DMS114 treated with DMSO at 0.1 percent for 48 hours (cell line): ENCODE results near the gene NTNG2.

Experiments
- DNase-seq: peaks from one replicate; lab custom pipeline; 2025; ENCODE audit not compliant: unreplicated experiment; lab: John Stamatoyannopoulos, UW

Gene NTNG2

DNA sequence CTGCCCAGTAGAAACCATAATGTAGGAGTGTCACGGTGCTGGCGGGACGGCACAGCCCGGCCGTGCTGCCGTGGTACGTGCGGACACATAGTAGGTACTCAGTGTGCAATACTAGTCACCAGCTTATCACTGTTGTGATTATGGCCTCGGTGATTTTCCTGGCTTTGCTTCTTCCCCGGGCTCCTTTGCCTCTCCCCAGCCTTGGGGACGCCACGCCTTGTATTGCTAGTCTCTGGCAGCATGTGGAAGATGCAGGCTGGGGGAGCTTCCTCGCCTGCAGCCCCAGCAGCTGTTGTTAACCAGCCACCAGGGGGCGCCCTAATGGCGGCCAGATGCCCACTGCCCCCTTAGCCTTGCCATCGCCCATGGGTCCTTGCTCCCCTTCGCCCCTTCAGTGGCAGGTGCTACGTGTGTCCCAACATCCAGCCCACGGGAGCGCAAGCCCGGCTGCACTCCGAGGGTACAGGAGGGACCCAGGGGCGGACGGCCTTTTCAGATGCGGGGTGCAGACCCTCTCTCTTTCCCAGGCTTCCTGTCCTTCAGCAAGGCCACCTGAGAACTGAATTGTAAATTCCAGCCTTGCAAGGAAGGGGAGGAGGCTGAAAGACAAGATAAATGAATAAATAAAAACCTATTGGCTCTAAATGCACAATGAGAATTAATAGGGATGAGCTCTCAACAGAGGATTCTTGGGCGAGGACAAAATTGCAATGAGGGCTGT lies 8.0 kb downstream of the NTNG2 start:
- no peak for DNase-seq

DNA sequence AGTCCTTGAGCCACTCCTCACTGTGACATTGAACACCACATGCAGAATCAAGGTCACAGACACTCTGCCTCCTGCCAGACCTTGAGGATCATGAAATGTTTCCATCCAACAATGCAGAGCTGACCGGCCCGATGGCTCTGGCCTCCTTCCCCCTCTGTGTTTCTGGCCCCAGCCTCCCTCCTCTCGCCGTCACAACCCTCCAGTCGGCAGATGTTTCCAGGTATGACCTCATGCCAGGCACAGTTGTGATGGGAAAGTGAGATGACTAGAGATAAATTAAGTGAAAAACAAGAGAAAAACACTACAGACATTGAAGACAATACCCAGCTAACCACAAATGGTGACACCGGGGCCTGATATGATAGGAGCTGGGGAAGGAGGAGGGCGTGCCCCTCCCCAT lies 9.8 kb downstream of the NTNG2 start:
- no peak for DNase-seq

DNA sequence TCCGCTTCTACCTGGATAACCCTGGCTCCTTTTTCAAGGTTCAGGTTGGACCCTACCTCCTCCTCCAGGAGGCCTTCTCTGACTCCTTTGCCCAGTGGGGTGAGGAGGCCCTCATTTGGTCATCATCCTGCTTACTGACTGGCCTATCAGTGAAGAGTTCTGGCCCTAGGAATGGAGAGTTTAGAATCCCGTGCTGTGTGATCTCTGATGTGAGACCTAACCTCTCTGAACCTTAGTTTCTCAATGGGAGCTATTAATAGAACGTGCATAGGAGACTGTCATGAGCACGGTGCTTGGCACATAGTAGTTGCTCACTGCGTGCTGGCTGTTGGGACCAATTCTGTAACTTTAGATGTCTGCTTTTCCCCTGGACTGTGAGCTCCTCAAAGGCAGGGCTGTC lies 10.3 kb downstream of the NTNG2 start:
- no peak for DNase-seq

DNA sequence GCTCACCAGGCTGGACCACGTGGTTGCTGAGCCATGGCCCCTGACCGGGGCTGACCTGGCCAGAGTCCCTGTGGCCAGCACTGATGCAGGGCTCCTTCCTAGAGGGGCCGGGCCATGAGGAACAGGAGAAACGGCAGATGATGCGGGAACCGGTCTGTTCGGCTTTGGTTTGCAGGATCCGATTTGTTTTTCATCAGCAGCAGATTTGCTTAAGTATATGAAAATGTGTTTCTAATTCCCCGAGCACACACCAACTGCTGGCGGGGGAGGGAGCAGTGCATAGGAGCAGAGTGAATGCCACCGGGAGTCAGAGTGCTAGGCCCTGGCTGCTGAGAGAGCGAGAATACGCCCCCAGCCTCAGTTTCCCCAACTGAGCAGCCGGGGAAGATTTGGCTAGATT lies 13.6 kb downstream of the NTNG2 start:
- no peak for DNase-seq

DNA sequence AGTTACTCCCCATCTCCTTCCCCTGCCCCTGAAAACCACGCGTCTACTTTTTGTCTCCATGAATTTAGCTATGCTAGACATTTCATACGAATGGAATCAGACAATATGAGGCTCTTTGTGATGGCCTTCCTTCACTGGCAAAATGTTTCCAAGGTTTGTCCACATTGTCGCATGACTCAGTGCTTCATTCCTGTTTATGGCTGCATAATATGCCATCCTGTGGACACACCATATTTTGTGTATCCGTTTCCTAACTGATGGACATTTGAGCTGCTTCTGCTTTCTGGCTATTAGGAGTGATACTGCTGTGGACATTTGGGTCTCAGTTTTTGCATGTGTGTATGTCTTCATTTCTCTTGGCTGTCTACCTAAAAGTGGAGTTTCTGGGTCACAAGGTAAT lies 14.5 kb downstream of the NTNG2 start:
- DNase-seq = no peak

DNA sequence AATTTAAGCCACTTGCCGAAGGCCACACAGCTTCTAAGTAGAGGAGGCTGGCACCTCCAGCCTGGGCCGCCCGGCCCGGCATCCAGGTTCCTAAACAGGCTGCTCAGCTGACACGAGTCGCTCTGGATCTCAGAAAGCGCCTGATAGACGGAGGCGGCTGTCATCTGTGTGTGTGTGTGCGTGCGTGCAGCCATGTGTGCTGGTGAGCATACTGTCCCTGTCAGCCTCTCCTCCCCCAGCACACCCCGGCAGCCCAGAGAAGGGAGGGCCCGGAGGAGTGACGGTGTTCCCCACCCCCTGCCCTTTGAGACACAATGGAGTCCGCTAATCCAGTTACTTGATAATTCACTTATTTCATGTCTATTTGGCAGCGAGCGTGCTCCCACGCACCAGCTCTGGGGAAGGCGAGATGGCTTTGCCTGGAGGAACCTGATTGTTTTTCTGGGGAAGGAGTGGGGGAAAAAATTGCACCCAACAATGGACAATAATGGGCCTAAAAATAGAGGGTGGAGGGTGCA lies 20.0 kb downstream of the NTNG2 start:
- DNase-seq = no peak

DNA sequence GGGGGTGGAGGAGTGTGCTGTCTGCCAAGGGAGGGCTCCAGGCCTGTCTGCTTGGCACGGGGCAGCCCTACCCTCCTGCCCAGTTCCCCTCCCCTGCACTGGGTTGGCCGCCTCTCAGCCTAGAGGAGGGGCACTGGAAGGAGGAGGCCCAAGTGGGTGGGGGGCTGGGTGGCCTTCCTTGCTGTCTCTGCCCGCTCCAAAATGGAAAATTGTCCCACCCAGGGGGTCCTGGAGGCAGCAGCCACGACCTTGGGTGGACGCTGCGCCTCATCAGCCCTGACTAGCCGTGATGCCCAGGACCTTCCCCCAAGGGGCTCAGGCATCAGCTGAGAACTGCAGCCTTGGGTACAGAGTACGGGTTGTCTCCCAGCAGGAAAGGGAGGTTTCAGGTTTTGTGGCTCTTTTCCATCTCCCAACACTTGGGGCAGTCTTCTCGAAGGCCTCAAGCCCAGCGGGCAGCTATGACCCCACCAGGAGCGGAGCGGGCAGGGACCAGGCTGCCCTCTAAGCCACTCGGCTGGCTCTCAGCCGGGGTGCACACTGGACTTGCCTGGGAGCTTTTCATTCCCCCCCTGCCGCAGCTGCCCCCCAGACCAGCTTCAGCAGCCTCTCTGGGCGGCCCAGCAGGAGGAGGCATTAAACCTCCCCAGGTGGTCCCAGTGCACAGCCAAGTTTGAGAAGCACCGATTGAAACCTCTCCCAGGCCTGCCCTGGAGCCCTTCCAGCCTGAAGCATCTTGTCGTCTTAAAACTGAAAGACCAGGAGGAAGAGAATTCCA lies 20.6 kb downstream of the NTNG2 start:
- no peak for DNase-seq

DNA sequence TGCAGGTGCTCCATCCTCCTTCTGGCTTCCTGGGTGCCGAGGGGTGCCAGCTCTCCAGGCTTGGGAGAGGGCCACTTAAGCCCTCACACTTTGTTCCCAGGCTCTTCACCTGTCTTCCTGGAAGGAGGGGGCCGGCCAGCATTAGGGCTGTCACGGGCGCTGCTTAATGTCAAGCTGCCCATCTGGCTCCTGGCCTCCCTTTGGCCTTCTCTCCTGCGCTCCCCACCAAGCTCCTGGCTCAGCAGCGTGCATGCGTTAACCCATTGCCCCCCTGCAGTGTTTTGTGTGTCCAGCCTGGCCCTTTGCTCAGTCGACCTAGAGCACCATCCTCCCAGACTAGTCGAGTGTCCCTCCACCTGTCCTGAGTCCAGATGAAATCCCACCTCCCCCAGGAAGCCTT lies 21.3 kb downstream of the NTNG2 start:
- DNase-seq = no peak

DNA sequence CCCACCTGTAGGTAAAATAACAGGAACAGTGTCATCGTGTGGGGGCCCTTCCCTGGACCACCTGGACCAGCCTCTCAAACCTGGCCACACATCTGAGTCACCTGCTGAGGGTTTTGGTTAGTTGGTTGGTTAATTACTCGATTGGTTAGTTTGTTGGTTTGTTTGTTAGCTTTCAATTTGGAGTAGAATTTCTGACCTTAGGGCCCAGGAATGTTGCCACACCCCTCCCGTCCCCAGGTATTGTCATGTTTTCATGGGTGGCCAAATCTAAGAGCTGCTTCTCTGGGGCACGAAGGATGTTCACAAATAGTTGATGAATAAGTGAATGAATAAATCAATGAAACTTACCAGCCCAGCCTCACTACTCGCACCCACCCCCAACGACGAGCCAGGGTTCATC lies 21.9 kb downstream of the NTNG2 start:
- DNase-seq = no peak

DNA sequence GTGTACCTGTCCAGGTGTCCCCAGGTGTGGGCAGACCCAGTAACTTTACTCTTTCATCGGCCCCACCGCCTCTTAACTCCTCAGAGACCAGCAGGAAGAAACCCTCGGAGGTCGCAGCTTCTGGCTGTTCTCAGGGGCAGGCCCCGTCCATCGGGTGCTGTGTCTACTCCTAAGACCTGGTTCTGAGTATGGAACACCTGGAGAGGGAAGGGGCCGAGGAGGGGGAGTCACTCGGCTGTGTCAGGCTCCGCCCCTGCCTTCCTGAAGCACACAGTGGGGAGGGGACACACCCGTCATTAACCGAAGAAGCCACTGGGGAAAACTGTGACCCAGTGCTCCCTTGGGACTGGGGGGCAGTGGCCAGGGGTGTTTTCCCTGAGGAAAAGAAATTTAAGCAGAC lies 22.3 kb downstream of the NTNG2 start:
- no peak for DNase-seq

DNA sequence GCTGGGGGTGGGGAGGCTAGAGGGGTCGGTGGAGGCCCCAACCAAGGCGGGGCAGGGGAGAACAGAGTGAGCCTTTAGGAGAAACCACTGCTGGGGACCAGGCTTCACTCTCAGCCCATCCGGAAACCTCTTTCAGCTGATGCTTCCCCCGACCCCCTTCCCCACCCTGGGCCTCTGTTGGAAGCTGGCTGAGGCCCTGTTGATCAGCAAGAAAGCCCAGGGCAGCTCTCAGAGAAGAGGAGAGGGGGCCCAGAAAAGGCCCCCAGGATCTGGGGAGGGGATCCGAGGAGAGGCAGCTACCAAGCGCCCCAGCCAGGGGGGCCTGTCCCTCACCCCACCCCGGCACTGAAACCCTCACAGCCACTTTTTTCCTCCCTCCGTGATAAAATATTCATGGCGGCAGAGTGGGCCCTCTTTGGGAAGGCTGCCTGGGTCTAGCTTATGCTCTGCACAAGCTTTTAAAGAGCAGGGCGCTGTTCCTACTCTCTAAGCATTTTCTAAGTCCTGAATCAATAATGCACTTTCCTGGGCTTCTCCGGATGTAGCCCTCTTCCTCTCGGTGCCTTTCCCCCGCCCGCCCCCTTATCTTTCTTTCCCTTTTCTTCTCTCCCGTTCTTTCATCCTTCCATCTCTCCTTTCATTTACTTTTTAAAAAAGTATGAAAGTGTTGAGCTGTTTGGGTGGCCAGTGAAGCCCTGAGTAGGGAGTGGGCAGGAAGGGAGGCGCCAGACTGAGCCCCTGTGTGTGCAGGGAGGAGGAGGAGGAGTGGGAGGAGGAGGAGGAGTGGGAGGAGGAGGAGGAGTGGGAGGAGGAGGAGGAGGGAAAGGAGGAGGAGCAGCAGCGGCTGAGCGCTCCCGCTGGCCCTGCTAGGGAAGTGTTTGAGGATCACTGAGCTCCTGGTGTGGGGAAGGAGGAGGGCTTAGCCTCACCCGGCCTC lies 23.5 kb downstream of the NTNG2 start:
- DNase-seq = no peak

DNA sequence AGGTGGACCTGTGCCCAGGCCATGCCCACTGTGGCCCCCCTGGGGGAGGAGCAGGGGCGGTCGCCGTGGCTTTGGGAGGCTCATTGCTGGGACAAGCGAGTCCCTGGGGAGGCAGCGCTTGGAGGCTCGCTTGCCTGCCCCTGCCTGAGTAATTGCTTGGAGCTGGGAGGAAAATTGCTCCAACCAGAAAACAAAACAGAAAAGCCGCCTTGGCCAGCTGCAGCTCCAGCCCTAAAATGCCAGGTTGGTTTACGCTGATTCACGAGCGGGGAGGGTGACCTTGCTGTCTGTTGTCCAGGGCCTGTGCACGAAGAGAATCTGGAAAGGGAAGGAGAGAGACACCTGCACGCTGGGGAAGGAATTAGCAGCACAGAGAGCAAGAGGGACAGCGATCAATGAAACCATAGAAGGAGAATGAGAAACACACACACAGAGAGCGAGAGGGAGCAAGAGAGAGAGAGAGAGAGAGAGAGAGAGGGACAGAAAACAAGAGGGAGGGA lies 25.3 kb downstream of the NTNG2 start:
- no peak for DNase-seq

DNA sequence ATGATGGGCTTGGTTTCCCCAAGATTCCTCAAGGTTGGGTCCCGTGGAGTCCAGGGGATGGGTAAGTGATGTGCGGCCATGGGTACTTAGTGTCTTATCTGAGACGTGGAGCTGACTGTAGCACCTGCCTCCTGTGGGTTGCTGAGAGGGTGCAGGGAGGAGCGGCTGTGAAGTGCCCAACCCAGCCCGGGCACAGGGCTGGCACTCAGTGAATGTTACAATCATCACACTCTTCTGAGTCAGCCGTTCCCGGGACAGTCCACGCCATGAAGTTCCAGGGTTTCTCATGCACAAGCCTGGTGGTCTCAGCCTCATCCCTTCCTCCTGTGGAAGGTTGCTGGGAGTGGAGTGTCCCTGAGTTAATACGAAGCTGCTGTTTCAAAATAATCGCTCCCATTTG lies 29.1 kb downstream of the NTNG2 start:
- no peak for DNase-seq

DNA sequence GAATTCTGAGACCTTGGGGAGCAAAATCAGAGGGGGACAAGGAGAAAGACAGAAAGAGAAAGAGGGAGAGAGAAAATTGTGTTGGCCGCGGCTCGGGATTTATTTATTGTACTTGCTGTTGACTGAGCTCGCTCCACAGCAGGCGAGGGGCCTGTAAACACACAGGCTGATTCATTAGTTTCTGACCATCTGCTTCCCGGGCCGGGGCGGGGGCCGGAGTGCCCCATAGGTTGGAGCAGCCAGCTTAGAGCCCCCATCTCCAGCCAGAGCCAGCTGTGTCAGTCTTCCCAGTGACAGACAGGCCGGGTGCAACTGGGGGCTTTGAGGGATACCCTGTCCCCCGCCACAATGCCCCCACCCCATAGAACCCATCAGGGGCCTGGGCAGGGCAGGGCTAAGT lies 30.9 kb downstream of the NTNG2 start:
- no peak for DNase-seq

DNA sequence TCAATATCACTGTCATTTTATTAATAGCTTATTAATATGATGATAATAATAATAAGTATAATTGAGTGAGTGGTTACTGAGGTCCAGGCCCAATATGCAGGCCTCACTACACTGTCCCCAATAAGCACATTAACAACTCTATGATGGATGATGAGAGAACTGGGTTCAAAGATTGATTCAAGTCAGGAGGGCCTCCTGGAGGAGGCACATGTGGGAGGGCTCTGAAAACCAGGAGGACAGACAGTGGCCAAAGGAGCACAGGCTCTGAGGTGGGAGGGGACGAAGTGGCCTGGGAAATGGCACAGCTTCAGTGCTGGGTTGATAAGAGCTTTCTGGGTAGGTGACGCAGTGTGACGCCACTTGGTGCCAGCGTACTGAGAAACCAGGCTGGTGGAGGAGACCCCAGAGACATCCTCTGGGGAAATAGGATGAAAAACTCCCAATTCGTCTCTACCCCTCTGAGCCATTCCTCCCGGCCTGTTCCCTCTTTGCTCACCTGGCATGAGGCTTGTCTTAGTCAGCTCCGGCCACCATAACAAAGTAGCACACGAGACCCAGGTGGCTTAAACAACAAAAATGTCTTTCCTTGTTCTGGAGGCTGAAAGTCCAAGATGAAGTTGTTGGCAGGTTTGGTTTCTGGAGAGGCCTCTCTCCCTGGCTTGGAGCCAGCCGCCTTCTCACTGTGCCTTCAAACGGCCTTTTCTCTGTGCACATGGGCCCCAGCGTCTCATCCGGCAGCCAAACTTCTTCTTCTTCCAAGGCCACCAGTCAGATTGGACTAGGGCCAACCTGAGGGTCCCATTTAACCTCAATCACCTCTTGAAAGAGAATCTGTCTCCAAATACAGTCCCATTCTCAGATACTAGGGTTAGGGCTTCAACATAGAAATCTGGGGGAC lies 31.6 kb downstream of the NTNG2 start:
- no peak for DNase-seq

DNA sequence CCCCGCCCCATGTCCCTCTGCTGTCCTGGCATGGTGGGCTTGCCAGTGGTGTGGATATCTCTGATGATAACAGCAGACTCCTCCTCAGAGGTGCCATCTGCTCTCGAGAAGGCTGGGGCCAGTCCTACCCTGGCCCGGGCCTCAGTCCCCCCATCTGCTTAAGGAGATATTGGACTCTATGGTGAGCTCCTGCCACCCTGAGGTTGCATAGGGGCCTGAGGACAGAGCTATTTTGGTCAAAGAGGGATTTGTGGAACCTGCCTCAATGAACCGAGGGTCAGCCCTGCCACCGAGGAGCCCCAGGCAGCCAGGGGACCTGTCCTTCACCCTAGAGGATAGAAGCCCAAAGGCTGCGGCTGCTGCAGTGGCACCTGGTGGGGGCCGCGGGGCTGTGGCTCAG lies 32.6 kb downstream of the NTNG2 start:
- DNase-seq = no peak

DNA sequence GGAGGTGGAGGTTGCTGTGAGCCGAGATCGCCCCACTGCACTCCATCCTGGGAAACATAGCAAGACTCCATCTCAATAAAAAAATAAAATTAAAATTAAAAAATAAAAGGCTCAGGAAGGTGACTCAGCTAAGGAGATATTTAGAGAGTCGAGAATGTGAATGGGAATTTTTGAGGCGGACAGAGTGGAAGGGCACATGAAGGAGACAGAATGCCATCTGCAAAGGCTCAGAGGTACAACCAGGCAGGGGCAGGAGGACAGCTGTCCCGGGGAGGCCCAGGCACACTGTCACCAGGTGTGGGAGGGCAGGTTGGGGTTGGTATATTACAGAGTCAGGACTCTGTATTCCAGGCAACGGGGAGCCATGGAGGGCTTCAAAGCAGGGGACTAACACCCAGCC lies 35.5 kb downstream of the NTNG2 start:
- no peak for DNase-seq

DNA sequence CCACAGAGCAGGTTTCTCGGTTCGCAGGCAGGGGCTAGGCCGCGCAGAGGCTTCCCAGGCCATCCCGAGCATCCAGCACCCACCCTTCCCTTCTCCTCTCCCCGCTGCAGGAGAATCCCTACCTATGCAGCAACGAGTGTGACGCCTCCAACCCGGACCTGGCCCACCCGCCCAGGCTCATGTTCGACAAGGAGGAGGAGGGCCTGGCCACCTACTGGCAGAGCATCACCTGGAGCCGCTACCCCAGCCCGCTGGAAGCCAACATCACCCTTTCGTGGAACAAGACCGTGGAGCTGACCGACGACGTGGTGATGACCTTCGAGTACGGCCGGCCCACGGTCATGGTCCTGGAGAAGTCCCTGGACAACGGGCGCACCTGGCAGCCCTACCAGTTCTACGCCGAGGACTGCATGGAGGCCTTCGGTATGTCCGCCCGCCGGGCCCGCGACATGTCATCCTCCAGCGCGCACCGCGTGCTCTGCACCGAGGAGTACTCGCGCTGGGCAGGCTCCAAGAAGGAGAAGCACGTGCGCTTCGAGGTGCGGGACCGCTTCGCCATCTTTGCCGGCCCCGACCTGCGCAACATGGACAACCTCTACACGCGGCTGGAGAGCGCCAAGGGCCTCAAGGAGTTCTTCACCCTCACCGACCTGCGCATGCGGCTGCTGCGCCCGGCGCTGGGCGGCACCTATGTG lies 36.1 kb downstream of the NTNG2 start:
- DNase-seq = no peak

DNA sequence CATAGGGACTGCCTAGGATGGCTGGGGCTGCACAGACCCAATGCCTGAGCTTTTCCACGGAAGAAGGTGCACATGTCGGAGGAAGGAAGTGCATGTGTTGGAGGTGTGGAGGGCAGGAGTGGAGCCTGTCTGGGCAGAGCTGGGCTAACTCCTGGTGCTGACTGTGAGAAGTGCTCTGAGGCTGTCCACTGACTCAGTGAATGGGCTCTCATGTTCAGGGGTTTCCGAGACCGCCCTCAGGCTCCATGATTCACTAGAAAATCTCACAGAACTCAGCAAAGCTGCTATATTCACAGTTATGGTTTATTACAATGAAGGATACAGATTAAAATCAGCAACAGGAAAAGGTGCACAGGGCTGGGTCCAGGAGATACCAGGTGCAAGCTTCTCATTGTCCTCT lies 37.2 kb downstream of the NTNG2 start:
- DNase-seq = no peak

DNA sequence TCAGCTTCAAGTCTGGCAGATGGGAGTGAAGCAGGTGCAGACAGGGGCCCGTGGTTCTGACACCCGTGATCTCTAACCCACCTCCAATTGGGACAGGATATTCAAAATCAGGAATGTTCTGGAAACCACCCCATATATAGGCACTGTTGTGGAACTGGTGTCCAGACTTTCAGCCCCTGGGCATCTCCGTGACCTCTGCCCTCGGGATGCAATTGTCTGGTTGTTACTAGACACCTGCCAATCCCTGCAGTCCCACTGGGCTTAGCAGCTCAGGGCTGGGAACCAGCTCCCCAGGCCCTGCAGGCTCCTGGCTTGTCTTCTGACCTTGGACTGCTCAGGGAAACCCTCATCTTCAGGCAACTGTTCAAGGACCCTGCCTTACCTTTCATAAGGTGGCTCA lies 38.8 kb downstream of the NTNG2 start:
- no peak for DNase-seq
